Activated CD8-positive, alpha-beta memory T cell treated with anti-CD3 and anti-CD28 coated beads, Interleukin-2, amount 50 U/mL, for 4 hours (primary cell): ENCODE measurements around the gene THAP3.

ENCODE experiments used
- DNase-seq: peaks from one replicate; pipeline ENCODE4 v3.0.0-alpha.2; 2020

THAP3 gene

GRCh38 chr1:6613361-6614018, 11.2 kb upstream of the THAP3 start, which contains the start of gene PHF13:
Gene PHF13, plus strand, starts transcription at chr1:6613731. Its CDS starts 336 bp downstream, at chr1:6614067.
- peak; percentile 100 for DNase-seq

- DNase-seq = peak; percentile 71
Measured at GRCh38 chr1:6614019-6614928, 10.4 kb upstream of the THAP3 start.

GRCh38 chr1:6614929-6615785, 9.5 kb upstream of the THAP3 start:
- peak; percentile 40 for DNase-seq

- DNase-seq = no peak
Measured at GRCh38 chr1:6619045-6619444, 5.6 kb upstream of the THAP3 start.

GRCh38 chr1:6621429-6622391, 3.0 kb upstream of the THAP3 start:
- DNase-seq = no peak

- DNase-seq = no peak
Measured at GRCh38 chr1:6622396-6623152, 2.1 kb upstream of the THAP3 start.

- no peak for DNase-seq
Measured at GRCh38 chr1:6623269-6623965, 1.3 kb upstream of the THAP3 start.

GRCh38 chr1:6625584-6626149, 999 bp downstream of the THAP3 start:
- DNase-seq = no peak

- DNase-seq = no peak
Measured at GRCh38 chr1:6627031-6627430, 2.4 kb downstream of the THAP3 start.

GRCh38 chr1:6627841-6628545, 3.3 kb downstream of the THAP3 start:
- DNase-seq = no peak

- no peak for DNase-seq
Measured at GRCh38 chr1:6628971-6629479, 4.4 kb downstream of the THAP3 start.

- no peak for DNase-seq
Measured at GRCh38 chr1:6630027-6630426, 5.4 kb downstream of the THAP3 start.

- DNase-seq = no peak
Measured at GRCh38 chr1:6631058-6631457, 6.4 kb downstream of the THAP3 start.

GRCh38 chr1:6632588-6633514, 8.2 kb downstream of the THAP3 start:
- no peak for DNase-seq

GRCh38 chr1:6634371-6635052, 9.8 kb downstream of the THAP3 start:
- DNase-seq = peak; percentile 55

GRCh38 chr1:6635161-6635909, 10.7 kb downstream of the THAP3 start:
- DNase-seq = no peak
